ENCODE data around the gene SEMA3G.

GRCh38 chr3:52453496-52454249, 8.8 kb upstream of the SEMA3G start, which contains the start of gene TNNC1:
- no peak for TF ChIP-seq POLR2A (IDR thresholded peaks at IDR 0.05; ENCODE audit: low read depth, low read length)
- no peak for TF ChIP-seq TAF1 (IDR thresholded peaks at IDR 0.05; ENCODE audit: borderline replicate concordance, low read depth, low read length)
- no peak for TF ChIP-seq POLR2AphosphoS5 (IDR thresholded peaks at IDR 0.05; ENCODE audit: low read depth, low read length)
